HCT116 (cell line): ENCODE results near the gene PNO1. TPM values are rescaled to one million over a fixed set of nuclear protein-coding genes. Genes with fewer than 3 reads are reported as not detected.

Experiments used
- ATAC-seq: fragments of 200-7000 bp; cut with Tn5 transposase; 2 replicates; pipeline ENCODE4 v1.9.1; 2020; ENCODE audit warnings: mild to moderate bottlenecking, moderate library complexity
- BruUV-seq: library from RNA; stranded (reverse); fragments of 400-500 nt; replicated peaks from 2 replicates; lab custom pipeline; 2021; lab: Mats Ljungman, UMichigan
- CTCF ChIA-PET: fragments of 300-600 bp; sonication (Branson Sonifier 250); formaldehyde crosslinking; loops from one replicate; lab custom pipeline; 2021; ENCODE audit warnings: antibody characterized with exemption; lab: Charles Lee
- POLR2A ChIA-PET: fragments of 300-600, 350-600 bp; sonication (Branson Sonifier 250); formaldehyde crosslinking; loops from one replicate; lab custom pipeline; 2021; ENCODE audit warnings: antibody characterized with exemption; lab: Charles Lee
- RAD21 ChIA-PET, 2 experiments: fragments of 300-600 bp; sonication (Branson Sonifier 250); formaldehyde crosslinking; loops; one replicate each; lab custom pipeline; 2023; ENCODE audit warnings: low total read pairs in 2 of 2; ENCODE audit not compliant: uncharacterized antibody in 2 of 2, unreplicated experiment in 2 of 2, low non-redundant PET in 1 of 2; lab: Charles Lee
- DNase-seq: peaks from one replicate; pipeline ENCODE4 v3.0.0-alpha.2; 2010; ENCODE audit warnings: low read depth, low spot score
- H2AFZ ChIP-seq: fragments of 200-600 bp; shearing (Covaris generic), sonication (generic); 2 replicates; pipeline ENCODE4 v1.6.1; 2017; ENCODE audit warnings: low read depth, mixed run types, mixed read lengths, antibody characterized with exemption, low read length; ENCODE audit not compliant: poor library complexity, severe bottlenecking
- H3K27ac ChIP-seq: 2 replicates; pipeline ENCODE4 v1.5.1; 2012; ENCODE audit warnings: low read depth, low read length
- H3K27me3 ChIP-seq: fragments of 200-600 bp; sonication (generic); 2 replicates; pipeline ENCODE4 v1.6.1; 2016; ENCODE audit warnings: mixed run types, low read length, mixed read lengths; ENCODE audit not compliant: insufficient read depth
- H3K36me3 ChIP-seq, 2 experiments: fragments of 200-500 bp in 1 of 2; fragments of 200-600 bp in 1 of 2; sonication (Bioruptor generic) in 1 of 2; sonication (generic) in 1 of 2; 2 replicates each; pipeline versions ENCODE4 v1.5.1 to v1.6.1; 2014 to 2016; ENCODE audit warnings: low read length in 2 of 2, inconsistent platforms in 1 of 2, mixed read lengths in 1 of 2, mixed run types in 1 of 2; ENCODE audit not compliant: insufficient read depth in 2 of 2, control insufficient read depth in 1 of 2
- H3K4me1 ChIP-seq, 2 experiments: fragments of 200-600 bp in 1 of 2; sonication (generic) in 1 of 2; 2 replicates each; pipeline versions ENCODE4 v1.5.1 to v1.6.1; 2012 to 2017; ENCODE audit warnings: low read length in 2 of 2, inconsistent platforms in 1 of 2, mild to moderate bottlenecking in 1 of 2, mixed read lengths in 1 of 2, mixed run types in 1 of 2, moderate library complexity in 1 of 2; ENCODE audit not compliant: insufficient read depth in 2 of 2, control insufficient read depth in 1 of 2
- H3K4me2 ChIP-seq: fragments of 200-600 bp; sonication (generic); 2 replicates; pipeline ENCODE4 v1.6.1; 2017; ENCODE audit warnings: mixed run types, low read length, mixed read lengths
- H3K4me3 ChIP-seq, 2 experiments: fragments of 200-600 bp in 1 of 2; sonication (generic) in 1 of 2; replicated peaks in 1 of 2; 2 replicates each; pipeline ENCODE4 v1.5.1; 2011 to 2016; ENCODE audit warnings: low read length in 2 of 2, control low read depth in 1 of 2, low read depth in 1 of 2, mild to moderate bottlenecking in 1 of 2, mixed read lengths in 1 of 2, mixed run types in 1 of 2
- H3K79me2 ChIP-seq: fragments of 200-600 bp; sonication (generic); 2 replicates; pipeline ENCODE4 v1.6.1; 2017; ENCODE audit warnings: mild to moderate bottlenecking, mixed run types, low read length, moderate library complexity, mixed read lengths; ENCODE audit not compliant: insufficient read depth
- H3K9ac ChIP-seq: fragments of 200-600 bp; sonication (generic); 2 replicates; pipeline ENCODE4 v1.6.1; 2016; ENCODE audit warnings: low read length, mixed read lengths
- H3K9me2 ChIP-seq: fragments of 200-600 bp; sonication (generic), shearing (Covaris generic); 2 replicates; pipeline ENCODE4 v1.6.1; 2017; ENCODE audit warnings: mixed run types, mild to moderate bottlenecking, moderate library complexity; ENCODE audit not compliant: insufficient read depth
- H3K9me3 ChIP-seq, 2 experiments: fragments of 200-500 bp in 1 of 2; fragments of 200-600 bp in 1 of 2; sonication (Bioruptor generic) in 1 of 2; sonication (generic) in 1 of 2; 2 replicates each; pipeline ENCODE4 v1.6.1; 2014 to 2017; ENCODE audit warnings: low read length in 2 of 2, mixed read lengths in 2 of 2, inconsistent platforms in 1 of 2, low read depth in 1 of 2, mild to moderate bottlenecking in 1 of 2, mixed run types in 1 of 2, moderate library complexity in 1 of 2; ENCODE audit not compliant: control insufficient read depth in 1 of 2, insufficient read depth in 1 of 2
- H4K20me1 ChIP-seq: fragments of 200-600 bp; sonication (generic), shearing (Covaris generic); 2 replicates; pipeline ENCODE4 v1.6.1; 2017; ENCODE audit warnings: mixed run types, mild to moderate bottlenecking, moderate library complexity; ENCODE audit not compliant: insufficient read depth
- CBX3 ChIP-seq: IDR thresholded peaks from 2 replicates; pipeline ENCODE4 v1.6.1; 2012; ENCODE audit warnings: low read depth
- EGR1 ChIP-seq: IDR thresholded peaks from 2 replicates; pipeline ENCODE4 v1.6.1; 2012; ENCODE audit warnings: low read depth
- ELF1 ChIP-seq: IDR thresholded peaks from 2 replicates; pipeline ENCODE4 v1.6.1; 2012; ENCODE audit warnings: low read depth, borderline replicate concordance
- EZH2phosphoT487 ChIP-seq: fragments of 200-600 bp; IDR thresholded peaks from 2 replicates; pipeline ENCODE4 v1.6.1; 2018; ENCODE audit warnings: antibody characterized with exemption, borderline replicate concordance
- JUND ChIP-seq: IDR thresholded peaks from 2 replicates; pipeline ENCODE4 v1.6.1; 2012
- POLR2A ChIP-seq: IDR thresholded peaks from 2 replicates; pipeline ENCODE4 v1.7.0; 2011; ENCODE audit warnings: borderline replicate concordance; ENCODE audit not compliant: insufficient read depth, insufficient read length; ENCODE audit errors: extremely low read depth
- POLR2AphosphoS5 ChIP-seq: IDR thresholded peaks from 2 replicates; pipeline ENCODE4 v1.6.1; 2011; ENCODE audit warnings: mild to moderate bottlenecking, low read depth, low read length, moderate library complexity
- SIN3A ChIP-seq: IDR thresholded peaks from 2 replicates; pipeline ENCODE4 v1.6.1; 2012; ENCODE audit warnings: low read depth
- SP1 ChIP-seq: IDR thresholded peaks from 2 replicates; pipeline ENCODE4 v1.6.1; 2012; ENCODE audit warnings: low read depth
- SRF ChIP-seq: IDR thresholded peaks from 2 replicates; pipeline ENCODE4 v1.6.1; 2012; ENCODE audit warnings: low read depth
- ZFX ChIP-seq: fragments of 450-650 bp; IDR thresholded peaks from 2 replicates; pipeline ENCODE4 v1.6.1; 2017
- ZNF274 ChIP-seq: fragments of 200-500 bp; sonication (Bioruptor generic); IDR thresholded peaks from 2 replicates; pipeline ENCODE4 v1.6.1; 2014; ENCODE audit warnings: mild to moderate bottlenecking, low read depth, low read length, inconsistent platforms
- intact Hi-C: fragments of 100-400 bp; cut with micrococcal nuclease; formaldehyde crosslinking; loops from 2 replicates; pipeline ENCODE4 v1.10.0; 2022
- total RNA-seq: library from RNA; stranded (reverse); gene quantifications from one replicate; pipeline ENCODE4 v1.2.1, GENCODE V29; 2021; ENCODE audit not compliant: unreplicated experiment
- TF ChIP-seq, protein P1 (sequence below): IDR thresholded peaks from 2 replicates; pipeline ENCODE4 v1.6.1; 2011; ENCODE audit warnings: mild to moderate bottlenecking, low read length, moderate library complexity; ENCODE audit not compliant: insufficient replicate concordance; ENCODE audit errors: extremely low read depth
- TF ChIP-seq, protein P2 (sequence below): IDR thresholded peaks from 2 replicates; pipeline ENCODE4 v1.6.1; 2012
- TF ChIP-seq, protein P3 (sequence below), 3 experiments: fragments of 200-600 bp in 1 of 3; sonication (generic) in 1 of 3; IDR thresholded peaks in 2 of 3; conservative IDR thresholded peaks in 1 of 3; 2 replicates each; pipeline ENCODE4 v1.5.1; 2012 to 2017; ENCODE audit warnings: low read depth in 2 of 3, low read length in 2 of 3, antibody characterized with exemption in 1 of 3, borderline replicate concordance in 1 of 3, control low read depth in 1 of 3, mild to moderate bottlenecking in 1 of 3, mixed read lengths in 1 of 3, mixed run types in 1 of 3, moderate library complexity in 1 of 3; ENCODE audit not compliant: insufficient read depth in 1 of 3
- TF ChIP-seq, protein P4 (sequence below): IDR thresholded peaks from 2 replicates; pipeline ENCODE4 v1.6.1; 2012

The PNO1 gene
- total RNA-seq, 1 experiment from 2014 or later = 23.3 TPM

DNA sequence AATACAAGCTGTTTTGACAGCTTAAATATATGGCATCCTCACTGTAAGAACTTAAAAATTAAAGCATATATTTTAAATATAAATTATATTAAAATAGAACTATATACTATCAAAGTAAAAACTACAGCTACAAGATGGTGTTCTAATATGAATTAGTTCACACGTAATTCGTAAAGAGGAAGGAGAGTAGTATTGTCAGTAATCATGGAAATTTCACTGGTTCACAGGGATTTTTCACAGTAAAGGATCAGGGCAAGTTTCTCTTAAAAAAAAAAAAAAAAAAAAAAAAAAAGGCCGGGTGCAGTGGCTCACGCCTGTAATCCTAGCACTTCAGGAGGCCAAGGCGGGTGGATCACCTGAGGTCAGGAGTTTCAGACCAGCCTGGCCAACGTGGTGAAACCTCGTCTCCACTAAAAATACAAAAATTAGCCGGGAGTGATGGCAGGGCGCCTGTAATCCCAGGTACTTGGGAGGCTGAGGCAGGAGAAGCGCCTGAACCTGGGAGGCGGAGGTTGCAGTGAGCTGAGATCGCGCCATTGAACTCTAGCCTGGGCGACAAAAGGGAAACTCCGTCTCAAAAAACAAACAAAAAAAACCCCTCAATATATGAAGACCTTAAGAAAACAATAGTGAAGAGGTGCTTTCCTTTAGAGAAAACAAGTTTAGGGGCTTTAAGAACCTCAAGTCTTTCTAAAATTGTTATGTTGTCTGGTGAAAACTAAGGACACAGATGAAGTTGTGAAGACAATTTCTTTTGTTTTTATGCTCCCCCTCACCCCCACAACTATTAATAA, 32.5 kb downstream of the PNO1 start:
- ChIA-PET CTCF (no interaction called here), RAD21 (no interaction called here), POLR2A (no interaction called here)
- H3K9ac ChIP-seq = no peak overlapping the region
- no peaks in the 10 kb centered on the region for H3K27me3 ChIP-seq
- no peaks in the 10 kb centered on the region for H3K36me3 ChIP-seq
- intact Hi-C loops = no loop called here
- ATAC-seq (no peak), DNase-seq (no peak)
- BruUV-seq = no TSS peak
- H3K9me2 ChIP-seq = no peaks in the 10 kb centered on the region
- H3K79me2 ChIP-seq = peaks cover 89% of the 10 kb centered on the region
- H2AFZ ChIP-seq = no peak overlapping the region
- no peak overlapping the region for H3K4me3 ChIP-seq
- peaks cover 6% of the 10 kb centered on the region; the same call in 1 of the 2 replicates for H4K20me1 ChIP-seq
- peaks cover 2 to 29% of the 10 kb centered on the region in 2 experiments; a peak in 3 of 4 replicates for H3K4me1 ChIP-seq
- H3K9me3 ChIP-seq = no peaks in the 10 kb centered on the region
- no peak for TF ChIP-seq POLR2A
- TF ChIP-seq POLR2AphosphoS5 = no peak
- TF ChIP-seq, protein P1, sequence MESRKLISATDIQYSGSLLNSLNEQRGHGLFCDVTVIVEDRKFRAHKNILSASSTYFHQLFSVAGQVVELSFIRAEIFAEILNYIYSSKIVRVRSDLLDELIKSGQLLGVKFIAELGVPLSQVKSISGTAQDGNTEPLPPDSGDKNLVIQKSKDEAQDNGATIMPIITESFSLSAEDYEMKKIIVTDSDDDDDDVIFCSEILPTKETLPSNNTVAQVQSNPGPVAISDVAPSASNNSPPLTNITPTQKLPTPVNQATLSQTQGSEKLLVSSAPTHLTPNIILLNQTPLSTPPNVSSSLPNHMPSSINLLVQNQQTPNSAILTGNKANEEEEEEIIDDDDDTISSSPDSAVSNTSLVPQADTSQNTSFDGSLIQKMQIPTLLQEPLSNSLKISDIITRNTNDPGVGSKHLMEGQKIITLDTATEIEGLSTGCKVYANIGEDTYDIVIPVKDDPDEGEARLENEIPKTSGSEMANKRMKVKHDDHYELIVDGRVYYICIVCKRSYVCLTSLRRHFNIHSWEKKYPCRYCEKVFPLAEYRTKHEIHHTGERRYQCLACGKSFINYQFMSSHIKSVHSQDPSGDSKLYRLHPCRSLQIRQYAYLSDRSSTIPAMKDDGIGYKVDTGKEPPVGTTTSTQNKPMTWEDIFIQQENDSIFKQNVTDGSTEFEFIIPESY = no peak
- TF ChIP-seq, protein P2, sequence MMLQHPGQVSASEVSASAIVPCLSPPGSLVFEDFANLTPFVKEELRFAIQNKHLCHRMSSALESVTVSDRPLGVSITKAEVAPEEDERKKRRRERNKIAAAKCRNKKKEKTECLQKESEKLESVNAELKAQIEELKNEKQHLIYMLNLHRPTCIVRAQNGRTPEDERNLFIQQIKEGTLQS = no peak
- TF ChIP-seq, protein P3, sequence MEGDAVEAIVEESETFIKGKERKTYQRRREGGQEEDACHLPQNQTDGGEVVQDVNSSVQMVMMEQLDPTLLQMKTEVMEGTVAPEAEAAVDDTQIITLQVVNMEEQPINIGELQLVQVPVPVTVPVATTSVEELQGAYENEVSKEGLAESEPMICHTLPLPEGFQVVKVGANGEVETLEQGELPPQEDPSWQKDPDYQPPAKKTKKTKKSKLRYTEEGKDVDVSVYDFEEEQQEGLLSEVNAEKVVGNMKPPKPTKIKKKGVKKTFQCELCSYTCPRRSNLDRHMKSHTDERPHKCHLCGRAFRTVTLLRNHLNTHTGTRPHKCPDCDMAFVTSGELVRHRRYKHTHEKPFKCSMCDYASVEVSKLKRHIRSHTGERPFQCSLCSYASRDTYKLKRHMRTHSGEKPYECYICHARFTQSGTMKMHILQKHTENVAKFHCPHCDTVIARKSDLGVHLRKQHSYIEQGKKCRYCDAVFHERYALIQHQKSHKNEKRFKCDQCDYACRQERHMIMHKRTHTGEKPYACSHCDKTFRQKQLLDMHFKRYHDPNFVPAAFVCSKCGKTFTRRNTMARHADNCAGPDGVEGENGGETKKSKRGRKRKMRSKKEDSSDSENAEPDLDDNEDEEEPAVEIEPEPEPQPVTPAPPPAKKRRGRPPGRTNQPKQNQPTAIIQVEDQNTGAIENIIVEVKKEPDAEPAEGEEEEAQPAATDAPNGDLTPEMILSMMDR (IDR thresholded peaks at IDR 0.05 in 2 of 3, conservative IDR thresholded peaks at IDR 0.05 in 1 of 3; ENCODE audit: borderline replicate concordance in 1 of 3, insufficient read depth in 1 of 3, low read depth in 2 of 3, low read length in 2 of 3) = no peak
- no peak for TF ChIP-seq ELF1
- TF ChIP-seq ZFX = no peak
- no peak for TF ChIP-seq EZH2phosphoT487
- no peak for TF ChIP-seq EGR1
- no peak for TF ChIP-seq SRF
- no peak for TF ChIP-seq CBX3
- TF ChIP-seq, protein P4, sequence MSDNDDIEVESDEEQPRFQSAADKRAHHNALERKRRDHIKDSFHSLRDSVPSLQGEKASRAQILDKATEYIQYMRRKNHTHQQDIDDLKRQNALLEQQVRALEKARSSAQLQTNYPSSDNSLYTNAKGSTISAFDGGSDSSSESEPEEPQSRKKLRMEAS = no peak
- no peak for TF ChIP-seq ZNF274
- TF ChIP-seq SIN3A = no peak
- TF ChIP-seq JUND = no peak
- TF ChIP-seq SP1 = no peak
- H3K27ac ChIP-seq = no peak overlapping the region
- H3K4me2 ChIP-seq = no peak overlapping the region
